ENCODE measurements around the gene ZNF556. TPM values are rescaled to one million over a fixed set of nuclear protein-coding genes. Genes with fewer than 3 reads are reported as not detected.

The ZNF556 gene
- total and polyA plus RNA-seq, 11 donors: 0.16 to 0.20 TPM; not detected in 9

DNA sequence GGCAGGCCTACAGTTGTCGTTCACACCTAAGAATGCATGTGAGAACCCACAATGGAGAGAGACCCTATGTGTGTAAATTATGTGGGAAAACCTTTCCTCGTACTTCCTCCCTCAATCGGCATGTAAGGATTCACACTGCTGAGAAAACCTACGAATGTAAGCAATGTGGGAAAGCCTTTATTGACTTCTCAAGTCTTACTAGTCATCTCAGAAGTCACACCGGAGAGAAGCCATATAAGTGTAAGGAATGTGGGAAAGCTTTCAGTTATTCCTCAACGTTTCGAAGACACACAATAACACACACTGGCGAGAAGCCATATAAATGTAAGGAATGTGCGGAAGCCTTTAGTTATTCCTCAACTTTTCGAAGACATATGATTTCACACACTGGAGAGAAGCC lies 14.5 kb upstream of the ZNF556 start:
- TF ChIP-seq POLR2A (IDR thresholded peaks at IDR 0.05): no peak
- TF ChIP-seq, protein P1, sequence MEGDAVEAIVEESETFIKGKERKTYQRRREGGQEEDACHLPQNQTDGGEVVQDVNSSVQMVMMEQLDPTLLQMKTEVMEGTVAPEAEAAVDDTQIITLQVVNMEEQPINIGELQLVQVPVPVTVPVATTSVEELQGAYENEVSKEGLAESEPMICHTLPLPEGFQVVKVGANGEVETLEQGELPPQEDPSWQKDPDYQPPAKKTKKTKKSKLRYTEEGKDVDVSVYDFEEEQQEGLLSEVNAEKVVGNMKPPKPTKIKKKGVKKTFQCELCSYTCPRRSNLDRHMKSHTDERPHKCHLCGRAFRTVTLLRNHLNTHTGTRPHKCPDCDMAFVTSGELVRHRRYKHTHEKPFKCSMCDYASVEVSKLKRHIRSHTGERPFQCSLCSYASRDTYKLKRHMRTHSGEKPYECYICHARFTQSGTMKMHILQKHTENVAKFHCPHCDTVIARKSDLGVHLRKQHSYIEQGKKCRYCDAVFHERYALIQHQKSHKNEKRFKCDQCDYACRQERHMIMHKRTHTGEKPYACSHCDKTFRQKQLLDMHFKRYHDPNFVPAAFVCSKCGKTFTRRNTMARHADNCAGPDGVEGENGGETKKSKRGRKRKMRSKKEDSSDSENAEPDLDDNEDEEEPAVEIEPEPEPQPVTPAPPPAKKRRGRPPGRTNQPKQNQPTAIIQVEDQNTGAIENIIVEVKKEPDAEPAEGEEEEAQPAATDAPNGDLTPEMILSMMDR (IDR thresholded peaks at IDR 0.05): no peak
- peaks cover 25 to 67% (median 40%) of the 10 kb centered on the region in 9 donors for H3K36me3 ChIP-seq
- no peaks in the 10 kb centered on the region for H3K27me3 ChIP-seq
- H3K27ac ChIP-seq: no peak overlapping the region
- peaks cover 0 to 100% (median 79%) of the 10 kb centered on the region in 12 donors for H3K9me3 ChIP-seq
- DNase-seq (no peak), ATAC-seq (no peak)
- no peaks in the 10 kb centered on the region for H3K4me1 ChIP-seq
- intact Hi-C loops (cut with DNase I): no loop called here
- WGBS, 4 donors: 97 to 98% (median 98%) methylated on average over 10 of the region's 10 CpGs
- H3K4me3 ChIP-seq: no peak overlapping the region

DNA sequence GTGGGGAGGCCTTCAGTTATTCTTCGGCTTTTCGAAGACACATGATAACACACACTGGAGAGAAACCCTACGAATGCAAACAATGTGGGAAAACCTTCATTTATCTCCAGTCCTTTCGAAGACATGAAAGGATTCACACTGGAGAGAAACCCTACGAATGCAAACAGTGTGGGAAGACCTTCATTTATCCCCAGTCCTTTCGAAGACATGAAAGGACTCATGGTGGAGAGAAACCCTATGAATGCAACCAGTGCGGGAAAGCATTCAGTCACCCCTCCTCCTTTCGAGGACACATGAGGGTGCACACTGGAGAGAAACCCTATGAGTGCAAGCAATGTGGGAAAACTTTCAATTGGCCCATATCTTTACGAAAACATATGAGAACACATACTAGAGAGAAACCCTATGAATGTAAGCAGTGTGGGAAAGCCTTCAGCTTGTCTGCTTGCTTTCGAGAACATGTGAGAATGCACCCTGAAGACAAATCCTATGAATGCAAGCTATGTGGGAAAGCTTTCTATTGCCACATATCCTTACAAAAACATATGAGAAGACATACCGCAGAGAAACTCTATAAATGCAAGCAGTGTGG lies 14.0 kb upstream of the ZNF556 start:
- peaks cover 25 to 69% (median 40%) of the 10 kb centered on the region in 9 donors for H3K36me3 ChIP-seq
- H3K27me3 ChIP-seq: no peaks in the 10 kb centered on the region
- DNase-seq: no peak
- TF ChIP-seq, protein P1 (IDR thresholded peaks at IDR 0.05): no peak
- no peak for TF ChIP-seq POLR2A (IDR thresholded peaks at IDR 0.05)
- WGBS, 4 donors: 96 to 99% (median 97%) methylated on average over 11 of the region's 11 CpGs
- ATAC-seq: no peak
- intact Hi-C loops (cut with DNase I): no loop called here
- no peak overlapping the region for H3K4me3 ChIP-seq
- peaks cover 0 to 100% (median 82%) of the 10 kb centered on the region in 12 donors for H3K9me3 ChIP-seq
- H3K4me1 ChIP-seq: no peaks in the 10 kb centered on the region
- no peak overlapping the region for H3K27ac ChIP-seq

DNA sequence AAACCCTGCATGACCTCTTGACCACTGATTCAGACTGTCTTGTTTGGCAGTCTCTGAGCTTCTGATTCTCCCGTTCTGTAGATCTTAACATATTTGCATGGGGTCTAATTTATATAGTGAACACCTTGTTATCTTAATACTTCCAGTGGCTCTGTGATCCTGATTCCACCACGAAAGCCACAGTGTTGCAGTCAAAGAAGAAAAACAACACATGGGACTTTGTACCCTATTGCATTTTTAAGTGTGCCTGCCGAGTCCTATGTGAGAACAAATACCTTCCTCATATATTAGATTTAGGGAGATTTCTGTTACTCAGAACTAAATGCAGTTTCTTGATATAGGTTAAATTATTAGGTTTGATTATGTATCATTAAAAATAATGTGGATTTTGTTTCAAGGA lies 12.3 kb upstream of the ZNF556 start:
- H3K27ac ChIP-seq: no peak overlapping the region

DNA sequence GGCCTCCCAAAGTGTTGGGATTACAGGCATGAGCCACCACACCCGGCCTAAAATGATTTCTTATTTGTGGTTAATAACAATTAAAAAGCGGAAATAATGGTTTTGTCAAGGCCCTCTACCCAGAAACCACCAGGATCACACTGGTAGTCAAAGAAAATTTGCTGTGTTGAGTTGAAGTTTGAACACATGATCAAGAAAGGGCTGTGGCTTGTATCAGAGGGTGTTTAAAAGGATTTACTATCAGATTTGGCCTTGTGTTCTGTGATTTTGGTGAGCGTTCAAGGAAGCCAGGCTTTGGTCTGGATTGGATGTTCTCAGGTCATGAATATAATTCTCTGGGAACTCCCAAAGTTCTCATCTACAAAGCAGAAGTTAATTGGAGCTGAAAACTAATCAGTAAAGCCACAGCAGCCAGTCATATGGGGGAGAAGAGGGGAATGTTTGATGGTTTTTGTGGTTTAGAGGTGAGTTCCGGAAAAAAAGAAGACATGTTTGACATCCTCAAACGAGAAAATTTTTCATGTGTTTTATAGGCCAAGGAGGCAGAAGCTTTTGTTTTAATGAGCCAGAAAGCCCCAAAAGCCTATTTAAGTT lies 10.6 kb upstream of the ZNF556 start:
- DNase-seq (no peak), ATAC-seq (no peak)
- Histone ChIP-seq H3K4me1 (no peaks in the 10 kb centered on the region), H3K4me3 (no peak overlapping the region), H3K36me3 (peaks cover 19 to 56% (median 28%) of the 10 kb centered on the region in 9 donors), H3K9me3 (peaks cover 0 to 92% (median 68%) of the 10 kb centered on the region in 12 donors), H3K27me3 (no peaks in the 10 kb centered on the region), H3K27ac (no peak overlapping the region)
- intact Hi-C loops (cut with DNase I): no loop called here
- no peak for TF ChIP-seq POLR2A (IDR thresholded peaks at IDR 0.05)
- TF ChIP-seq, protein P1 (IDR thresholded peaks at IDR 0.05): no peak
- WGBS, 4 donors: 93 to 98% (median 96%) methylated on average over 5 of the region's 5 CpGs

More for the DNA sequence above, 12.3 kb upstream of the ZNF556 start:
- Histone ChIP-seq H3K27me3 (no peaks in the 10 kb centered on the region), H3K4me1 (no peaks in the 10 kb centered on the region), H3K36me3 (peaks cover 25 to 73% (median 40%) of the 10 kb centered on the region in 9 donors), H3K4me3 (no peak overlapping the region), H3K9me3 (peaks cover 0 to 100% (median 84%) of the 10 kb centered on the region in 12 donors)
- TF ChIP-seq POLR2A (IDR thresholded peaks at IDR 0.05): no peak
- TF ChIP-seq, protein P1 (IDR thresholded peaks at IDR 0.05): no peak
- intact Hi-C loops (cut with DNase I): no loop called here
- 95 to 98% (median 97%) methylated on average over 3 of the region's 3 CpGs for WGBS, 4 donors
- no peak for ATAC-seq
- no peak for DNase-seq

Measured in heart left ventricle (tissue), 16 donors.